Central memory CD8-positive, alpha-beta T cell (primary cell): Measurements from ENCODE around the gene SLC10A2.
"Not testable (repeated sequence)": the region's sequence is repeated elsewhere in the genome, so short reads cannot be mapped to it uniquely, and the experiment has no call there.

Source experiments
- ATAC-seq: fragments of 150-1000 bp; cut with Tn5 transposase; replicated peaks from 2 replicates; pipeline ENCODE4 v1.10.0; 2022; ENCODE audit warnings: mild to moderate bottlenecking, moderate FRiP score, moderate number of reproducible peaks; ENCODE audit not compliant: poor library complexity, severe bottlenecking; ENCODE audit errors: extremely low read depth
- DNase-seq, 2 donors: peaks; one replicate each; pipeline ENCODE4 v3.0.0; 2021; ENCODE audit warnings: low spot score in 2 of 2
- H3K27ac Mint-ChIP-seq: one replicate; pipeline ENCODE4 v1.8.0; 2022; ENCODE audit warnings: low read depth, mild to moderate bottlenecking, moderate library complexity, mixed read lengths
- H3K27me3 Mint-ChIP-seq: one replicate; pipeline ENCODE4 v1.8.0; 2022; ENCODE audit warnings: mixed read lengths
- H3K36me3 Mint-ChIP-seq: one replicate; pipeline ENCODE4 v1.8.0; 2022; ENCODE audit warnings: mild to moderate bottlenecking, moderate library complexity, mixed read lengths; ENCODE audit not compliant: insufficient read depth
- H3K4me1 Mint-ChIP-seq: one replicate; pipeline ENCODE4 v1.8.0; 2022; ENCODE audit warnings: mixed read lengths
- H3K4me3 Mint-ChIP-seq: one replicate; pipeline ENCODE4 v1.8.0; 2022; ENCODE audit warnings: mild to moderate bottlenecking, moderate library complexity, mixed read lengths
- H3K9me3 Mint-ChIP-seq: one replicate; pipeline ENCODE4 v1.8.0; 2022; ENCODE audit warnings: mixed read lengths

The SLC10A2 gene, protein sequence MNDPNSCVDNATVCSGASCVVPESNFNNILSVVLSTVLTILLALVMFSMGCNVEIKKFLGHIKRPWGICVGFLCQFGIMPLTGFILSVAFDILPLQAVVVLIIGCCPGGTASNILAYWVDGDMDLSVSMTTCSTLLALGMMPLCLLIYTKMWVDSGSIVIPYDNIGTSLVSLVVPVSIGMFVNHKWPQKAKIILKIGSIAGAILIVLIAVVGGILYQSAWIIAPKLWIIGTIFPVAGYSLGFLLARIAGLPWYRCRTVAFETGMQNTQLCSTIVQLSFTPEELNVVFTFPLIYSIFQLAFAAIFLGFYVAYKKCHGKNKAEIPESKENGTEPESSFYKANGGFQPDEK

DNA sequence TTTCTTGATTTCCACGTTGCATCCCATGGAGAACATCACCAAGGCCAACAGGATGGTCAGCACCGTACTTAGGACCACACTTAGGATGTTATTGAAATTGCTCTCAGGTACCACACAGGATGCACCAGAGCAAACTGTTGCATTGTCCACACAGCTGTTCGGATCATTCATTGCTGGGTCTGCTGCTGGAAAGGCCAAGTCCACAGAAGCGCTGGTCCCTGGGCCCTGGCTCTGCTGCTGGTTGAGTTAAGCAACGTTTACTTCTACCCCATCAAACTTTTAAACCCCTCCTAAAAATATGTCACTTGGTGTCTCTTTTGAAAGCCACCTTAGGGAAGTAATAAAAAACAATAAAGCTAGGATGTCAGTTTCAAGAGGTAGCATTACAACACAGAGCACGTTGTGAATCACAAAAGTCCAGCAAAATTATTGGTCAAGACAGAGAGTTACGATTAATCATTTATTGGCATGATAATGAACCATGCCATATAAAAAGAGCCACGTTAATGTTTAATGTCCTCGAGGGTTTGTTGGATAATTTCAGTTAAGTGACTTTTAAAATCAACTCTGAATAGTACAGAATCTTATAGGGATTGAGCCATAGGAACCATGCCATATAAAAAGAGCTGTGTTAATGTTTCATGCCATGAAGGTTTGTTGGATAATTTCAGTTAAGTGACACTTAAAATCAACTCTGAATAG is at the start of gene SLC10A2:
TSS of gene SLC10A2 (minus strand) at position 339 of the 702 bp plus-strand sequence. CDS start at position 171, 168 bp downstream.
- Mint-ChIP-seq H3K9me3 (no peaks in the 10 kb centered on the region), H3K4me3 (no peak within 1 kb of the TSS), H3K4me1 (no peaks in the 10 kb centered on the region), H3K27ac (no peak within 1 kb of the TSS), H3K36me3 (peaks cover 1% of the 10 kb centered on the region), H3K27me3 (peaks cover 6% of the 10 kb centered on the region)
- ATAC-seq = no peak
- no peak for DNase-seq

DNA sequence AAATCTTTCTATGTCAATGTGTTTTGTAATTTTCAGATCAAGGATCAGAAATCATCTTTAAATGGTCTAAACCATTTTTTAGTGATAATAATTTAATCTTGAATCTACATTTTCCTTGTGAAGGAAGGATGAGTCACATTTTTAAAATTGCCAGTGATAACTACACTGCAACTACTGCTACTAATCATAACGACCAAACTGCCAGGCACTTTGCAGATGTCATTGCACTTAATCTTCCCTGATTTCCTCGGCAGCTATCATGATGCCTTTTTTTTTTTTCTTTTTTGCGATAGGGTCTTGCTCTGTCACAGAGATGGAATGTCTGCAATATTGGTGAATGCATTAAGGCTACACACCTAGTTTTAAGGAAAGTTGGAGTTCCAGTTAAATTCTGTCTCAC is 41.4 kb upstream of the SLC10A2 start:
- Mint-ChIP-seq H3K4me3 (no peak overlapping the region), H3K27me3 (peaks cover 6% of the 10 kb centered on the region), H3K36me3 (no peaks in the 10 kb centered on the region), H3K4me1 (no peaks in the 10 kb centered on the region), H3K27ac (no peak overlapping the region), H3K9me3 (peaks cover 17% of the 10 kb centered on the region)
- DNase-seq (no peak), ATAC-seq (no peak)

DNA sequence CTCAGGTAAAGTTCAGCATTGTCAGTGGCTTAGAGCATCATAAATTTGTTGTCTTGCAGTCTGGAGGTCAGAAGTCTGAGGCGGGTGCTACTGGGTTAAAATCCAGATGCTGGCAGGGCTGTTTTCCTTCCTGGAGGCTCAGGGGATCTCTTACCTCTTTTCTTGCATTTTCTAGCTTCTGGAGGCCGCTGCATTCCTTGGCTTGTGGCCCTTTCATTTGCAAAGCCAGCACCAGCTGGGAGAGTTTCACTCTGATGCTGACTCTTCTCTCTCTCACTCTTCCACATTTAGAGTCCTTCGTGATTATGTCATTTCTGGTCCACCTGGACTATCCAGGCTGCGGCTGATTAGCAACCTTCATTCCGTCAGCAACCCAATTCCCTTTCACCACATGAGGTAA is 38.1 kb upstream of the SLC10A2 start:
- DNase-seq (no peak), ATAC-seq (no peak)
- Mint-ChIP-seq H3K36me3 (no peaks in the 10 kb centered on the region), H3K9me3 (peaks cover 10% of the 10 kb centered on the region), H3K27ac (no peak overlapping the region), H3K4me1 (no peaks in the 10 kb centered on the region), H3K4me3 (no peak overlapping the region), H3K27me3 (no peaks in the 10 kb centered on the region)

DNA sequence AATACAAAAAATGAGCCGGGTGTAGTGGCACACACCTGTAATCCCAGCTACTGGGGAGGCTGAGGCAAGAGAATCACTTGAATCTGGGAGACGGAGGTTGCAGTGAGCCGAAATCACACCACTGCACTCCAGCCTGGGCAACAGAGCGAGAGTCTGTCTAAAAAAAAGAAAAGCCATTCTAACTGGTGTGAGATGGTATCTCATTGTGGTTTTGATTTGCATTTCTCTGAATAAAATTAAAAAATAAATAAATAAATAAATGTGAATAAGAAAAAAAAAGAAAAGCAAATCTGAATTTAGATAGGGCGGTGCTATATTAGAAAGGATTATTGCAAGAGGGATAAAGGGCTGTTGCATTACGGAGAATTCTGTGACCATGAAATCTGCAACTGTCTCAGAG is 37.2 kb upstream of the SLC10A2 start:
- not testable (repeated sequence) for H3K4me1 Mint-ChIP-seq, H3K27ac Mint-ChIP-seq, H3K27me3 Mint-ChIP-seq, DNase-seq, H3K4me3 Mint-ChIP-seq, ATAC-seq, H3K36me3 Mint-ChIP-seq
- peaks cover 10% of the 10 kb centered on the region for H3K9me3 Mint-ChIP-seq

DNA sequence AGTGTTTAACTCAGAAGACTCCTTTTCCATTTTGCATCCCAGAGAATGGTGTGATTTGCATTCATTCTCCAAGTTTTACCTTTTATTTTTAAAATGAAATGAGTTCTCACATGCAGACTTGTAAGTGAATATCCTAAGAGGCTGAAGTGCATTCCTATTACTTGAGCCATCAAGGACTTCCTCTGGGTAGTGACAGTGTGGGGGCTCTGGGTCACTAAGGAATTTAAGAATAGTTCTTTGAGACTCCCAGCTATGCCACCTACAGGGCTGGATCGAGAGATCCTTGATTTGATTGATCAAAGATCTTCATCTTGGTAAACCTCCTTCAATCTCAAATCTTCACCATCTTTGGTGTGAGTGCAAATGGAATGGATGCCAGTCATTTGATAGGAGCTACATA is 36.3 kb upstream of the SLC10A2 start:
- Mint-ChIP-seq H3K4me1 (no peaks in the 10 kb centered on the region), H3K27me3 (no peaks in the 10 kb centered on the region), H3K27ac (no peak overlapping the region), H3K36me3 (no peaks in the 10 kb centered on the region), H3K4me3 (no peak overlapping the region), H3K9me3 (peaks cover 13% of the 10 kb centered on the region)
- no peak for ATAC-seq
- DNase-seq = no peak

DNA sequence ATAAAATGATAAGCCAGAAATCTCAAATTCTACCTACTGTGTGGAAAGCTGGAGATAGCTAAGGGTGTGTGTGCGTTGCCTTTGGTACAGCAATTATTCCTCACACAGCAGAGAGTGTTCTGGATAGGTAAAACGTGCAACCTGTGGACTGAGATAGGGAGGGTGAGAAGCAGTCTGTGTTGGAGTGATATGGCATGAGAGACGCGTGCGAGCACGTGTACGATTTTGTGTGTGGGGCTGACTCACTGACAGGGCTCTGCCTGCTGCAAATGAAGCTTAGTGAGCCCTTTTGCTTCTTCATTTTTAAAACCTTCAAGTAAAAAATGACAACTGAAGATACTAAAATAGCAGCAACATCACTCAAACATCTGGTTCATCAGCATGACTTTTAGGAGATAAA is 35.7 kb upstream of the SLC10A2 start:
- H3K4me1 Mint-ChIP-seq = no peaks in the 10 kb centered on the region
- DNase-seq (no peak), ATAC-seq (no peak)
- H3K27me3 Mint-ChIP-seq = no peaks in the 10 kb centered on the region
- H3K36me3 Mint-ChIP-seq = no peaks in the 10 kb centered on the region
- peaks cover 14% of the 10 kb centered on the region for H3K9me3 Mint-ChIP-seq
- no peak overlapping the region for H3K4me3 Mint-ChIP-seq
- no peak overlapping the region for H3K27ac Mint-ChIP-seq

DNA sequence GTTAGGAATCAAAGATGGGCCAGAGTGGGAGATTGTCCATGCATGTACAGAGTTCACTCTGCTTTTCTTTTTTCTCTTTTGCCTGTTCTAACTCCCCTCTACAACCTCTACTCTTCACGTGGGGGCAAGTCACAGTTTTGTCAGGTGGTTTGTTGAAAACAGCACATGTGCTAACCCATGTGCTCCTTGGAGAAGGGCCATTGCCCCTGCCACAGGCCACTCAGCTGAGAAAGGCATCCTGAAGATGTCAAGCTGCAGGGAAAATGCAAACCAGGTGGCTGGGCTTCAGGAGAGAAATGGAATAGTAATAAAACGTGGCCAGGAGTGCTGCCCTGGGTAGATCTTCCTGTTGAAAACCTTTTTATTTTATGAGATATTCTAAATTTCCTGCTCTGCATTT is 35.3 kb upstream of the SLC10A2 start:
- no peaks in the 10 kb centered on the region for H3K36me3 Mint-ChIP-seq
- peaks cover 14% of the 10 kb centered on the region for H3K9me3 Mint-ChIP-seq
- DNase-seq (no peak), ATAC-seq (no peak)
- no peak overlapping the region for H3K27ac Mint-ChIP-seq
- H3K4me3 Mint-ChIP-seq = no peak overlapping the region
- H3K4me1 Mint-ChIP-seq = no peaks in the 10 kb centered on the region
- H3K27me3 Mint-ChIP-seq = no peaks in the 10 kb centered on the region

DNA sequence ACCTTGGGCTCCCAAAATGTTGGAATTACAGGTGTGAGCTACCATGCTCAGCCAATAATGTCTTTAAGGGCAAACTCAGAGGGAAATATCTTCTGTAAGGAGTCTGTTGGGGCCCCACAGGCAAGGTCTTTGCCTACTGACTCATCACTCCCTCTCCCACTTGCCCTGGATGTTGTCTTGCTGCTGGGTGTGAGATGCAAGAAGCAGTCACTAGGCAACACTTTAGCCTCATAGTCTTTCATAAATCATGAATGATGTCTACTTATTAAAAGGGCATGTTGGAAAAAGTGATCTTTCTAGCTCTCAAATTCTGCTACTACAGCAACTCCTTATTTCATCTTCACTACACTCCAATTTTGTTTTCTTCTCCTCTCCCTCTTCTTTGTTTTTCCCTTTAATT is 34.6 kb upstream of the SLC10A2 start:
- Mint-ChIP-seq H3K27me3 (no peaks in the 10 kb centered on the region), H3K4me1 (no peaks in the 10 kb centered on the region), H3K27ac (no peak overlapping the region), H3K9me3 (peaks cover 14% of the 10 kb centered on the region), H3K36me3 (no peaks in the 10 kb centered on the region), H3K4me3 (no peak overlapping the region)
- DNase-seq (no peak), ATAC-seq (no peak)

DNA sequence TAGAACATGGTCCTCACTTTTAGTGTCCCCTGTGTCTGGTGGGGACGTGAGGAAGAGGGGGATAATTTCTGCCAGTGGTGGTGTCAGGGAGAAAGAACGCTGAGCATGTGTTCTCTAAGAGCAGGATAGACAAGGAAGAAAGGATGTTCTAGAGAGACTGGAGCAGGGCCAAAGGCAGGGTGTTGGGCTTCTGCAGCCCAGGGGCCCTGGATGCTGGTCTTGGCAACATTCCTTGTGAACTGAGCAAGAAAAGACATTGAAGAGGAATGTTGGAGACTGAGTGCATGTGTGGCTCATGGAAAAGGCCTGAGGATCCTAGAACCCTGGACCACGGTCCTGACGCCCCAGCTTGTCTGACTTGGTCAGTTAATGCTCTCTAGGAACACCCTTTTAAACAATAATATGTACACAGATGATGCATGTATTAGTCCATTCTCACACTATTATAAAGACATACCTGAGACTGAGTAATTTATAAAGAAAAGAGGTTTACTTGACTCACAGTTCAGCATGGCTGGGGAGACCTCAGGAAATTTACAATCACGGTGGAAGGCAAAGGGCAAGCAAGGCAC is 33.6 kb upstream of the SLC10A2 start:
- H3K27ac Mint-ChIP-seq = no peak overlapping the region
- peaks cover 14% of the 10 kb centered on the region for H3K9me3 Mint-ChIP-seq
- DNase-seq (no peak), ATAC-seq (no peak)
- H3K36me3 Mint-ChIP-seq = no peaks in the 10 kb centered on the region
- no peaks in the 10 kb centered on the region for H3K27me3 Mint-ChIP-seq
- no peak overlapping the region for H3K4me3 Mint-ChIP-seq
- H3K4me1 Mint-ChIP-seq = no peaks in the 10 kb centered on the region

DNA sequence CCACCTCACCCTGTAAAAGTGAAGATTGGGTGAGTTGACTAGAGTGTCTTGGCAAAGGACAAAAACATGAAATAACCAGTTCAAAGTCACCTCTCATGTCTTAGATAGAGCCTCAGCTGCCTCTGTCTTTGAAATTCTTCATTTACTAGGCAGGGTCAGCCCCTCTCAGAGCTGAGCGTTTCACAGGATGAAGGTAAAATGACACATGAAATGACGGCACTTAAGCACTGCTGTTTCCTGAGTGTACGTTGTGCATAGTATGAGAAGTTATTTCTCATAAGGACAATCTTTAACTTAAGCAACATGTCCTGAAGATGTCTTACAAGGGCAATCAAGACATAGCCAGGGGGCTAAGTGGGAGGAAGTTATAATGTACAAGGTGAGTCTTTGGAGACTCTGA is 32.3 kb upstream of the SLC10A2 start:
- H3K4me3 Mint-ChIP-seq = no peak overlapping the region
- no peaks in the 10 kb centered on the region for H3K4me1 Mint-ChIP-seq
- no peak overlapping the region for H3K27ac Mint-ChIP-seq
- ATAC-seq = no peak
- peaks cover 14% of the 10 kb centered on the region for H3K9me3 Mint-ChIP-seq
- no peak for DNase-seq
- no peaks in the 10 kb centered on the region for H3K27me3 Mint-ChIP-seq
- no peaks in the 10 kb centered on the region for H3K36me3 Mint-ChIP-seq

DNA sequence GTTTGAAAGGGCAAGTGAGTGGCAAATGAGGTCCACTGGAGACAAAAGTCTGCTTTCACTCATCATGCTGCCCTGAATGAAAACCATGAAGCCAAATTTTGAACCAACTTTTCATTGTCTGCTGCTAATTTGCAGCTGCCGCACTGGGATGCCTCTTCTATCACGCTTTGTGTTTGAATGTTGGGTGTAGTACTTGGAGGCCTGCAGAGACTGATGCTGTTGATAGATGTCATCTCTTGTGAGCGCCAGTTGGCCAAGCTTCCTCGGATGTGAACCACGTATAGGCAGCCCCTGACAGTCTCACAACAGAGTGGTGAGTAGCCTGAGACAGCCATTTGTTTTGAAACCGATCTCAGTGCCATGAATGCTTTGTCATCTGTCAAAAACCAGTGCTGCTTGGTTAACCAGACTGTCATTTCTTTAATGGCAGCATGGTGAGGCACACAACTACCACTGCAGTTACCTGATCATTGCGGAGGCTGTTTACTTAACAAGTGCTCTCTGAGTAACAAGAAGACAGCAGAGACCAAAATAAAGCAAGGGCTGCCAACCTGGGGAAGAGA is 31.2 kb upstream of the SLC10A2 start:
- no peak for DNase-seq
- Mint-ChIP-seq H3K27ac (no peak overlapping the region), H3K36me3 (no peaks in the 10 kb centered on the region), H3K4me1 (no peaks in the 10 kb centered on the region), H3K27me3 (no peaks in the 10 kb centered on the region), H3K4me3 (no peak overlapping the region), H3K9me3 (peaks cover 18% of the 10 kb centered on the region)
- ATAC-seq = no peak

DNA sequence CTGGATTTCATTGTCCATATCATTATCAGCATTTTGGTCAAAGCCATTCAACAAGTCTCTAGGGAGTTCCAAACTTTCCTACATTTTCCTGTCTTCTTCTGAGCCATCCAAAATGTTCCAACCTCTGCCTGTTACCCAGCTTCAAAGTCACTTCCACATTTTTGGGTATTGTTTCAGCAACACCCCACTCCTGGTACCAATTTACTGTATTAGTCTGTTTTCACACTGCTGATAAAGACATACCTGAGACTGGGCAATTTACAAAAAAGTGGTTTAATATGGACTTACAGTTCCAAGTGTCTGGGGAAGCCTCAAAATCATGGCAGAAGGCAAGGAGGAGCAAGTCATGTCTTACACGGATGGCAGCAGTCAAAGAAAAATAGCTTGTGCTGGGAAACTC is 27.4 kb upstream of the SLC10A2 start:
- H3K4me1 Mint-ChIP-seq, DNase-seq, H3K4me3 Mint-ChIP-seq, ATAC-seq, H3K27ac Mint-ChIP-seq, H3K27me3 Mint-ChIP-seq, H3K36me3 Mint-ChIP-seq: not testable (repeated sequence)
- H3K9me3 Mint-ChIP-seq = peaks cover 19% of the 10 kb centered on the region

DNA sequence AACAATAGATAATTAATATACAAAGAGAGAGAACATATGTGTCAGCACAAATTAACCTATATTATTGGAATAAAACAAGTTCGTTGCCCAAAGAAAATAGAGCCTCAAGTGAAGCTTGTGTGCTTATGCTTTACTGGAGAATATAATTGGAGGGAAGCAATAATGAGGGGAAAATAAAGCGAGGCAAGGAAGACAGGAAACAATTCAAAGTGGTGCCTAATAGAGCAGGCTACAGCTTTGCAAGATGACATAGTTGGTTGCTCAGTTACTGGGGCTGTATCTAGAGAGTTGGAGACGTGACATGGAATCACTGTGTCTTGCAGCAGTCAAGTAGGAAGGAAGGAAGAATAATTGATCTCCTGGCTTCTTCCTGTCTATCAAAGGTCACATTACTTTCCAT is 21.1 kb upstream of the SLC10A2 start:
- peaks cover 26% of the 10 kb centered on the region for H3K9me3 Mint-ChIP-seq
- H3K4me1 Mint-ChIP-seq = no peaks in the 10 kb centered on the region
- no peak overlapping the region for H3K27ac Mint-ChIP-seq
- no peaks in the 10 kb centered on the region for H3K36me3 Mint-ChIP-seq
- H3K4me3 Mint-ChIP-seq = no peak overlapping the region
- ATAC-seq = no peak
- H3K27me3 Mint-ChIP-seq = no peaks in the 10 kb centered on the region
- no peak for DNase-seq
